Pancreas (tissue), 10 donors: ENCODE data around the gene SLC9A5. TPM values are rescaled to one million over a fixed set of nuclear protein-coding genes. Genes with fewer than 3 reads are reported as not detected.

Experiments
- ATAC-seq, 4 donors: fragments of 200-7000 bp; cut with Tn5 transposase; one replicate each; pipeline versions ENCODE4 v1.8.0 to v1.9.1; 2020; ENCODE audit warnings: mild to moderate bottlenecking in 4 of 4, moderate library complexity in 4 of 4
- DNase-seq, 6 donors: peaks; one replicate each; pipeline ENCODE4 v3.0.0-alpha.2; 2020
- FAIRE-seq: peaks from 2 replicates; lab custom pipeline; 2012; peaks lifted over from hg19 to GRCh38; lab: Jason Lieb, UNC
- H3K27ac ChIP-seq, 4 donors: fragments of 200-600 bp; sonication (generic); 1 replicate in 3 of 4; 2 replicates in 1 of 4; pipeline versions ENCODE4 v1.5.0 to v1.8.0; 2020
- H3K27me3 ChIP-seq, 4 donors: fragments of 200-600 bp; one replicate each; pipeline ENCODE4 v1.8.0; 2021
- H3K36me3 ChIP-seq, 3 donors: fragments of 200-600 bp; sonication (generic) in 1 of 3; one replicate each; pipeline versions ENCODE4 v1.5.0 to v1.8.0; 2020 to 2021
- H3K4me1 ChIP-seq, 3 donors: fragments of 200-600 bp; one replicate each; pipeline ENCODE4 v1.8.0; 2021
- H3K4me3 ChIP-seq, 4 donors: fragments of 200-600 bp; sonication (generic) in 2 of 4; one replicate each; pipeline versions ENCODE4 v1.5.0 to v1.8.0; 2020 to 2021
- H3K9me3 ChIP-seq, 4 donors: fragments of 200-600 bp; one replicate each; pipeline ENCODE4 v1.8.0; 2021
- CTCF ChIP-seq, 4 donors: fragments of 200-600 bp; sonication (generic) in 3 of 4; IDR thresholded peaks; one replicate each; pipeline versions ENCODE4 v1.5.0 to v1.8.0; 2021; ENCODE audit warnings: antibody characterized with exemption in 4 of 4
- WGBS, 2 donors: extraction: QIAGEN DNeasy Blood & Tissue Kit; methylation state at CpG; one replicate each; pipeline ENCODE4 v1.1.7; 2013; 5-methylcytosine and 5-hydroxymethylcytosine counted together
- intact Hi-C, 3 donors: fragments of 100-400 bp; cut with DNase I; formaldehyde crosslinking; loops; one replicate each; pipeline versions ENCODE4 v1.11.1 to v1.14.2; 2022
- polyA plus RNA-seq, 2 donors: library from polyadenylated mRNA; stranded (reverse); fragments of 200-250 nt; gene quantifications; one replicate each; pipeline ENCODE4 v1.2.3, GENCODE V29; 2013
- total RNA-seq, 6 donors: library from RNA; stranded (reverse); fragmentation: NEBNext Ultra II Directional in 4 of 6; extraction: Animal tissue kit (Norgen Biotek cat#: 25700) in 4 of 6; gene quantifications; one replicate each; pipeline versions ENCODE4 v1.2.1 to v1.2.4, GENCODE V29; 2021 to 2023
- donor health status: healthy with polysubstance abuse.
- donor health status: DM: no; HTN: no; CAD: no; lungs with moderate emphysema.
- donor health status: DM: no; HTN: no; CAD: no.
- donor health status: control.
- donor health status: control.
- donor health status: Bipolar disorder and iron deficiency.
- donor health status: DM: yes; HTN: yes; CAD: no.
- donor health status: DM: no; HTN: no; CAD: no.
- donor health status: DM: no; HTN: no; CAD: no.
- donor health status: DM: yes; HTN: yes; CAD: no.

SLC9A5 gene
- total and polyA plus RNA-seq, 8 donors: 0.22 to 1.5 (median 0.56) TPM

GRCh38 chr16:67296420-67296819, 47.6 kb downstream of the SLC9A5 start:
- ATAC-seq (no peak), DNase-seq (no peak), FAIRE-seq (no peak)
- no peak for TF ChIP-seq CTCF (IDR thresholded peaks at IDR 0.05)
- Histone ChIP-seq H3K27me3 (no peaks in the 10 kb centered on the region), H3K4me3 (no peak overlapping the region), H3K36me3 (no peaks in the 10 kb centered on the region), H3K4me1 (no peaks in the 10 kb centered on the region), H3K9me3 (no peaks in the 10 kb centered on the region), H3K27ac (no peak overlapping the region)
- 46 to 50% methylated on average over 3 of the region's 3 CpGs for WGBS, 2 donors
- intact Hi-C loops: no loop called here

- H3K27ac ChIP-seq: no peak overlapping the region
- FAIRE-seq (no peak), ATAC-seq (no peak), DNase-seq (no peak)
- TF ChIP-seq CTCF (IDR thresholded peaks at IDR 0.05): no peak
- 91 to 94% methylated on average over 9 of the region's 9 CpGs for WGBS, 2 donors
- H3K27me3 ChIP-seq: no peaks in the 10 kb centered on the region
- H3K4me1 ChIP-seq: no peaks in the 10 kb centered on the region
- no peaks in the 10 kb centered on the region for H3K9me3 ChIP-seq
- H3K36me3 ChIP-seq: no peaks in the 10 kb centered on the region
- H3K4me3 ChIP-seq: no peak overlapping the region
- intact Hi-C loops: no loop called here
Observed at GRCh38 chr16:67298277-67298676, 49.5 kb downstream of the SLC9A5 start.

- no peak for TF ChIP-seq CTCF (IDR thresholded peaks at IDR 0.05)
- no peaks in the 10 kb centered on the region for H3K4me1 ChIP-seq
- H3K27ac ChIP-seq: no peak overlapping the region
- intact Hi-C loops: no loop called here
- DNase-seq (no peak), ATAC-seq (no peak), FAIRE-seq (no peak)
- H3K4me3 ChIP-seq: no peak overlapping the region
- WGBS, 2 donors: 86 to 89% methylated on average over 15 of the region's 15 CpGs
- no peaks in the 10 kb centered on the region for H3K36me3 ChIP-seq
- no peaks in the 10 kb centered on the region for H3K27me3 ChIP-seq
- no peaks in the 10 kb centered on the region for H3K9me3 ChIP-seq
Observed at GRCh38 chr16:67299269-67299668, 50.5 kb downstream of the SLC9A5 start.

- DNase-seq: no peak
- Histone ChIP-seq H3K4me1 (no peaks in the 10 kb centered on the region), H3K36me3 (no peaks in the 10 kb centered on the region), H3K27me3 (no peaks in the 10 kb centered on the region), H3K27ac (no peak overlapping the region), H3K4me3 (no peak overlapping the region), H3K9me3 (no peaks in the 10 kb centered on the region)
- no peak for TF ChIP-seq CTCF (IDR thresholded peaks at IDR 0.05)
- peak in 1 of 4 donors; percentile 47 for ATAC-seq
- no peak for FAIRE-seq
- intact Hi-C loops: no loop called here
- WGBS, 2 donors: 71 to 80% methylated on average over 11 of the region's 11 CpGs
Observed at GRCh38 chr16:67301080-67301782, 52.5 kb downstream of the SLC9A5 start.

GRCh38 chr16:67302076-67302475, 53.3 kb downstream of the SLC9A5 start:
- Histone ChIP-seq H3K9me3 (no peaks in the 10 kb centered on the region), H3K4me1 (no peaks in the 10 kb centered on the region), H3K4me3 (no peak overlapping the region), H3K36me3 (no peaks in the 10 kb centered on the region), H3K27me3 (no peaks in the 10 kb centered on the region), H3K27ac (no peak overlapping the region)
- ATAC-seq: no peak
- TF ChIP-seq CTCF (IDR thresholded peaks at IDR 0.05): no peak
- 80 to 87% methylated on average over 7 of the region's 7 CpGs for WGBS, 2 donors
- FAIRE-seq: no peak
- no peak for DNase-seq
- intact Hi-C loops: no loop called here
